Nephron (organoid): Measurements from ENCODE around the gene SH3PXD2A.

ENCODE experiments used
- H3K27ac Mint-ChIP-seq, 3 experiments: 2 replicates each; pipeline ENCODE4 v1.8.0; 2020; ENCODE audit warnings: mixed read lengths in 3 of 3, mild to moderate bottlenecking in 2 of 3, moderate library complexity in 1 of 3
- H3K27me3 Mint-ChIP-seq: 2 replicates; pipeline ENCODE4 v1.8.0; 2021; ENCODE audit warnings: low read depth, mild to moderate bottlenecking, moderate library complexity, mixed read lengths
- H3K36me3 Mint-ChIP-seq: 2 replicates; pipeline ENCODE4 v1.8.0; 2020; ENCODE audit warnings: low read depth, mixed read lengths
- H3K4me1 Mint-ChIP-seq: 2 replicates; pipeline ENCODE4 v1.8.0; 2020; ENCODE audit warnings: mixed read lengths
- H3K4me3 Mint-ChIP-seq, 3 experiments: 2 replicates each; pipeline ENCODE4 v1.8.0; 2020; ENCODE audit warnings: mild to moderate bottlenecking in 3 of 3, mixed read lengths in 3 of 3, moderate library complexity in 2 of 3
- H3K9me3 Mint-ChIP-seq: 2 replicates; pipeline ENCODE4 v1.8.0; 2020; ENCODE audit warnings: mixed read lengths
- CTCF ChIP-seq, 3 experiments: fragments of 200-600 bp; sonication (generic); IDR thresholded peaks; one replicate each; pipeline ENCODE4 v1.5.0; 2021; ENCODE audit warnings: antibody characterized with exemption in 3 of 3; ENCODE audit not compliant: unreplicated experiment in 3 of 3

The SH3PXD2A gene

GRCh38 chr10:103889121-103889720, 33.8 kb upstream of the SH3PXD2A start:
- Mint-ChIP-seq H3K9me3 (no peaks in the 10 kb centered on the region), H3K27me3 (no peaks in the 10 kb centered on the region), H3K36me3 (peaks cover 9% of the 10 kb centered on the region), H3K27ac (peak overlapping the region; percentile 12 to 74 (median 58)), H3K4me3 (no peak overlapping the region), H3K4me1 (peaks cover 25% of the 10 kb centered on the region)
- no peak for TF ChIP-seq CTCF (IDR thresholded peaks at IDR 0.05; ENCODE audit: unreplicated experiment in 3 of 3)

GRCh38 chr10:103888113-103888841, 32.9 kb upstream of the SH3PXD2A start:
- Mint-ChIP-seq H3K4me3 (no peak overlapping the region), H3K36me3 (peaks cover 9% of the 10 kb centered on the region), H3K27me3 (no peaks in the 10 kb centered on the region), H3K27ac (peak overlapping the region; percentile 58 to 74 (median 73)), H3K4me1 (peaks cover 15% of the 10 kb centered on the region), H3K9me3 (no peaks in the 10 kb centered on the region)
- peak; percentile 74 to 92 (median 84) for TF ChIP-seq CTCF (IDR thresholded peaks at IDR 0.05; ENCODE audit: unreplicated experiment in 3 of 3)

GRCh38 chr10:103885617-103886016, 30.2 kb upstream of the SH3PXD2A start:
- TF ChIP-seq CTCF (IDR thresholded peaks at IDR 0.05; ENCODE audit: unreplicated experiment in 3 of 3): no peak
- Mint-ChIP-seq H3K36me3 (peaks cover 17% of the 10 kb centered on the region), H3K9me3 (no peaks in the 10 kb centered on the region), H3K4me3 (no peak overlapping the region), H3K4me1 (peaks cover 15% of the 10 kb centered on the region), H3K27ac (no peak overlapping the region), H3K27me3 (no peaks in the 10 kb centered on the region)

- no peaks in the 10 kb centered on the region for H3K27me3 Mint-ChIP-seq
- no peak overlapping the region for H3K4me3 Mint-ChIP-seq
- H3K27ac Mint-ChIP-seq: peak overlapping the region in 1 of 3 experiments; percentile 2
- peaks cover 24% of the 10 kb centered on the region for H3K36me3 Mint-ChIP-seq
- no peaks in the 10 kb centered on the region for H3K9me3 Mint-ChIP-seq
- peaks cover 15% of the 10 kb centered on the region for H3K4me1 Mint-ChIP-seq
- TF ChIP-seq CTCF (IDR thresholded peaks at IDR 0.05; ENCODE audit: unreplicated experiment in 3 of 3): peak; percentile 77 to 80 (median 79)
Measured at GRCh38 chr10:103884681-103885139, 29.3 kb upstream of the SH3PXD2A start.

GRCh38 chr10:103882285-103883007, 27.1 kb upstream of the SH3PXD2A start:
- no peaks in the 10 kb centered on the region for H3K27me3 Mint-ChIP-seq
- no peak for TF ChIP-seq CTCF (IDR thresholded peaks at IDR 0.05; ENCODE audit: unreplicated experiment in 3 of 3)
- no peak overlapping the region for H3K27ac Mint-ChIP-seq
- no peak overlapping the region for H3K4me3 Mint-ChIP-seq
- H3K9me3 Mint-ChIP-seq: no peaks in the 10 kb centered on the region
- H3K36me3 Mint-ChIP-seq: peaks cover 44% of the 10 kb centered on the region
- H3K4me1 Mint-ChIP-seq: no peaks in the 10 kb centered on the region
